NCI-H446 treated with DMSO at 0.1 percent for 48 hours (cell line): ENCODE results near the gene RNASE8.
A peak's percentile ranks its signal among the peaks of the same experiment; 100 is the strongest.

ENCODE experiments used
- DNase-seq: peaks from one replicate; lab custom pipeline; 2025; lab: John Stamatoyannopoulos, UW

Gene RNASE8

GRCh38 chr14:21072781-21073339 lies 15.2 kb downstream of the RNASE8 start:
- DNase-seq: no peak

DNA sequence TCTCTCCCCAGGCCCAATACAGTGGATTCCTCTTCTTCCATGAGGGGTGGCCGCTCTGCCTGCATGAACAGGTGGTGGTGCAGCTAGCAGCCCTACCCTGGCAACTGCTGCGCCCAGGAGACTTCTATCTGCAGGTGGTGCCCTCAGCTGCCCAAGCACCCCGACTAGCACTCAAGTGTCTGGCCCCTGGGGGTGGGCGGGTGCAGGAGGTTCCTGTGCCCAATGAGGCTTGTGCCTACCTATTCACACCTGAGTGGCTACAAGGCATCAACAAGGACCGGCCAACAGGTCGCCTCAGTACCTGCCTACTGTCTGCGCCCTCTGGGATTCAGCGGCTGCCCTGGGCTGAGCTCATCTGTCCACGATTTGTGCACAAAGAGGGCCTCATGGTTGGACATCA lies 16.3 kb downstream of the RNASE8 start:
- DNase-seq: no peak

DNA sequence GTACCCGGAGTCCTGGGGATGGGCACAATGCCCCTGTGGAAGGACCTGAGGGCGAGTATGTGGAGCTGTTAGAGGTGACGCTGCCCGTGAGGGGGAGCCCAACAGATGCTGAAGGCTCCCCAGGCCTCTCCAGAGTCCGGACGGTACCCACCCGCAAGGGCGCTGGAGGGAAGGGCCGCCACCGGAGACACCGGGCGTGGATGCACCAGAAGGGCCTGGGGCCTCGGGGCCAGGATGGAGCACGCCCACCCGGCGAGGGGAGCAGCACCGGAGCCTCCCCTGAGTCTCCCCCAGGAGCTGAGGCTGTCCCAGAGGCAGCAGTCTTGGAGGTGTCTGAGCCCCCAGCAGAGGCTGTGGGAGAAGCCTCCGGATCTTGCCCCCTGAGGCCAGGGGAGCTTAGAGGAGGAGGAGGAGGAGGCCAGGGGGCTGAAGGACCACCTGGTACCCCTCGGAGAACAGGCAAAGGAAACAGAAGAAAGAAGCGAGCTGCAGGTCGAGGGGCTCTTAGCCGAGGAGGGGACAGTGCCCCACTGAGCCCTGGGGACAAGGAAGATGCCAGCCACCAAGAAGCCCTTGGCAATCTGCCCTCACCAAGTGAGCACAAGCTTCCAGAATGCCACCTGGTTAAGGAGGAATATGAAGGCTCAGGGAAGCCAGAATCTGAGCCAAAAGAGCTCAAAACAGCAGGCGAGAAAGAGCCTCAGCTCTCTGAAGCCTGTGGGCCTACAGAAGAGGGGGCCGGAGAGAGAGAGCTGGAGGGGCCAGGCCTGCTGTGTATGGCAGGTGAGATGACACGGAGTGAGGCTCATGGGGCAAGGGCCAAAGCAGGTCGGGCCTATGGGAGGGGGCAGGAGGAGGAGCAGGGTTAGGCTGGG lies 17.0 kb downstream of the RNASE8 start:
- no peak for DNase-seq

DNA sequence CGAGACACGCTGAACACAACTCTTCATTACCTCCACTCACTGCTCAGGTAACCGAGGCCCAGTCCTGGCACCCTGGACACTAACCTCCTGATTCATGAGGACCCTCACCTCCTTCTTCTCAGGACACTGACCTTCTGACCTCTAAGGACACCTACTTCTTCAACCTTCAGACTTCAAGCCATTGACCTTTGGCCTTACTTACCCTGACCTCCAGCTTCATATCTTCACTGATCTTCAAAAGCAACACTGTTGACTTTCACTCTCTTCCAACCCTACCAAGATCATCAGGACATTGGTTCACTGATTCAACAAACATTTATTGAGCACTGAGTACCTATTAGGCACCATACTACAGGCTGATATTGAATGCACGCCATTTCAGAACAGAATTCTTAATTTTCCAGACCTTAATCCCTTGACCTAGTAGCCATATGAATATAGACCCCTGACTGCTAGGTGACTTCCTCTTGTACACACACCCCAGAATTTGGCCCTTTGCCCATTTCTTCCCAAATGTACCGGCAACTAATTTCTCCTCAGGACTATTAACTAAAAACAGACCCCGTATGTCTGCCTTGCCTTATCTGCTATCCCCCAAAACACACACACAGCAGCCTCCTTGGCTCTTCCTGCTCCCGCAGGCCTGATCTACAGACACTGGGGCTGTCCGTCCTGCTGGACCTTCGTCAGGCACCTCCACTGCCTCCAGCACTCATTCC lies 18.3 kb downstream of the RNASE8 start:
- DNase-seq: no peak

GRCh38 chr14:21077672-21078071 lies 20.1 kb downstream of the RNASE8 start:
- DNase-seq: no peak

DNA sequence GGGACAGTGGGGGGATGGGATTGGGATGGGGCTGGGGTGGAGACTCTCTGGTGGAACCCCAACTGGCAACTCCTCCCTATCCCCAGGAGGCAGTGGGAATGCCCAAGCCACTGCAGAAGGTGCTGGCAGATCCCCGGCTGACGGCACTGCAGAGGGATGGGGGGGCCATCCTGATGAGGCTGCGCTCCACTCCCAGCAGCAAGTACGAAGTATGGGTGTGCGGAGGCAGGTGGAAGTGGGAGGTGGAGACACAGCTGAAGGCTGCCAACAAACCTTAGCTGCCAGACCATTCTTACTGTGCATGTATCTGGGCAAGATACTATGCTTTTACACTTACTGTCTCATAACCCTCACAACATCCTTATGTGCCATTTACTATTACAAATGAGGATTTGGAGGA lies 20.7 kb downstream of the RNASE8 start:
- DNase-seq: no peak

- DNase-seq: no peak
Measured at GRCh38 chr14:21078726-21079125, 21.1 kb downstream of the RNASE8 start.

- no peak for DNase-seq
Measured at GRCh38 chr14:21081521-21082142, 24.0 kb downstream of the RNASE8 start.

DNA sequence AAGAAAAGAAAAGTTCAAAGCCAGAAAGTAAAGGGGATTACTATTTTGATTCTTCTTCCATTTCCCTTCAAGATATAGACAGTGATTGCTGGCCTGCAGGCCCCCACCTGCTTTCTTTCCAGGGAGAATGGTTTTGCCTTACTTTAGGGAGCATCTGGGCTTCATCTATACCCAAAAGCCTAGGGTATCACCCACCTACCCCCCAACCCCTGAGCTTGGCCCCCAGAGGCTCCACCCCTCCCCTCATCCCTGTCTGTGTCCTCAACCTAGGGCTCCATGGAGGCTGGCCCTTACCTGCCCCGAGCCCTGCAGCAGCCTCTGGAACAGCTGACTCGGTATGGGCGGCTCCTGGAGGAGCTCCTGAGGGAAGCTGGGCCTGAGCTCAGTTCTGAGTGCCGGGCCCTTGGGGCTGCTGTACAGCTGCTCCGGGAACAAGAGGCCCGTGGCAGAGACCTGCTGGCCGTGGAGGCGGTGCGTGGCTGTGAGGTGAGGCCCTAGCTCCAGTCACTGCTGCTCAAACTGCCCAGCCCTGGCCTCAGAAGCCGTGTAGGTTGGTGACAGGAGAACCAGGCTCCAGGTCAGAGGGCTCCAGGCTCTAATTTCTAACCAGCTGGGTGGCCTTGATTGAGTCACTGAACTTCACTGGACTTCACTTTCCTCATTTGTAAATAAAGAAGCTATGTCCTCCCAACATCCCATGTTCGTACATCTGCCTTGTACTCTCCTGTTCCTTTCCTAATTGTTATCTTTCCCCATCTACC lies 26.1 kb downstream of the RNASE8 start:
- no peak for DNase-seq

- DNase-seq: no peak
Measured at GRCh38 chr14:21084396-21084795, 26.8 kb downstream of the RNASE8 start.

GRCh38 chr14:21084998-21085853 lies 27.6 kb downstream of the RNASE8 start:
- DNase-seq: no peak

DNA sequence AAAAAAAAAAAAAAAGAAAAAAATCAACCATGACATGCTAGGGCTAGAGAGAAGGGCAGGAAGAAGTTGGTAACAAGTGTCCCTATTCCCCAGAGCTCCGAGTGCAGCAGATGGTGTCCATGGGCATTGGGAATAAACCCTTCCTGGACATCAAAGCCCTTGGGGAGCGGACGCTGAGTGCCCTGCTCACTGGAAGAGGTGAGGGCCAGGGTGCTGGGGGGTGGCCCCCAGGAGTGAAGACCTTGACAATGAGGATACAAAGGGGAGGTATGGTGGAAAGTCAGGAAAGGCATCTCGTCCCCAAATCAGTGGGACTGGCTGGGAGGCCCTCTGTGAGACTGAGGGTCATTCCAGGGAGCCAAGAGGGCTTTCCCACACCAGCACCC lies 29.3 kb downstream of the RNASE8 start:
- DNase-seq: no peak

DNA sequence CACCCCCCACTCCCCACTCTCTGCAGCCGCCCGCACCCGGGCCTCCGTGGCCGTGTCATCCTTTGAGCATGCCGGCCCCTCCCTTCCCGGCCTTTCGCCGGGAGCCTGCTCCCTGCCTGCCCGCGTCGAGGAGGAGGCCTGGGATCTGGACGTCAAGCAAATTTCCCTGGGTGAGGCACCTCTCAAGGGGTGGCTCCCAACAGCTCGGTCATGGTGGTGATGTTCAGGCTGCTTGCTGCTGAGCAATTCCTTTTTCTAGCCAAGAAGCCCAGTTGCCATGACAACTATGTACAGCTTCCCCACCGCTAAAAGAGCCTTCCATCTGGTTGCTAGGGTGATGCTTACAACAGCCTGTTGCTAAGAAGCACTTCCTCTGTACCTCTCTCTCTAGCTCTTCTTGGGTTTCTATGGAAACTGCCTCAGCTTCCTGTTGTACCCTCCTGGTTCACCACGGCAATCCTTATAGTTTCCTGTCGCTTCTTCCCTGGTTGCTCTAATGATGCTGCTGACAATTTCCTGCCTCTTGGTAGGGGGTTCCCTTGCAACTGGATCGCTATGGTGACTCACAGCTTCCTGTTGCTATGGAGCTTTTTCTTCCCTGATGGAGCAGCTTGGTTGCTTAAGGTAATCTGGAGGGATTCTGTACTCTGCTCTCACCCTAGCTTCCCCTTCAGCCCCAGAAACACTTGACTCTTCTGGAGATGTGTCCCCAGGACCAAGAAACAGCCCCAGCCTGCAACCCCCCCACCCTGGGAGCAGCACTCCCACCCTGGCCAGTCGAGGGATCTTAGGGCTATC lies 29.9 kb downstream of the RNASE8 start:
- DNase-seq: peak; percentile 37

- no peak for DNase-seq
Measured at GRCh38 chr14:21088687-21089086, 31.1 kb downstream of the RNASE8 start.

GRCh38 chr14:21089271-21089670 lies 31.6 kb downstream of the RNASE8 start:
- no peak for DNase-seq

- DNase-seq: no peak
Measured at GRCh38 chr14:21089877-21090193, 32.2 kb downstream of the RNASE8 start.

- no peak for DNase-seq
Measured at GRCh38 chr14:21090194-21090939, 32.7 kb downstream of the RNASE8 start.

- DNase-seq: no peak
Measured at GRCh38 chr14:21090940-21091663, 33.5 kb downstream of the RNASE8 start.

DNA sequence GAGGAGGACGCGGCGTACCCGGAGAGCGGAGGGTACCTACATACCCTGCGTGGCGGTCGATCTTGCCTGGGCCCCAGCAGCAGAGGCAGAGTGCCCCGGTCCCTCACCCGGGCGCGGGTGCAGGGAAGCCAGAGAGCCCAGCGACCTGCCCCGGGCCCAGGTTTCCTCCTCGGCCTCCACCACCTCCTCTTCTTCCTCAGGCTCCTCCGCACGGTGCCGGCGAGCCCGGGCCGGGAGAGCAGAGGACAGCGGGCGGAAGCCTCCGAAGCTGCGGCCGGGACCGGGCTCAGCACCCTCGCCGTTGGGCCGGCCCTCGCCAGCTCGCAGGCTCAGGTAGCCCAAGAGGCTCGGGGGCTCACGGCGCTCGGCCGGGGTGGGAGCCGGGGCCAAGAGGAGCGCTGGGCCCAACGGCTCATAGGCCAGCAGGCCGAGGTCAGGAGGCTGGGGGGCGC lies 34.2 kb downstream of the RNASE8 start:
- no peak for DNase-seq
